SH-SY5Y (cell line): Measurements from ENCODE around the gene ANKRD39.

ENCODE experiments used
- GATA2 ChIP-seq: IDR thresholded peaks from 2 replicates; pipeline ENCODE4 v1.6.1; 2011; ENCODE audit warnings: mild to moderate bottlenecking, low read depth, low read length
- GATA3 ChIP-seq: IDR thresholded peaks from 2 replicates; pipeline ENCODE4 v1.6.1; 2011; ENCODE audit warnings: low read depth, mild to moderate bottlenecking, low read length, moderate library complexity

ANKRD39 gene, protein sequence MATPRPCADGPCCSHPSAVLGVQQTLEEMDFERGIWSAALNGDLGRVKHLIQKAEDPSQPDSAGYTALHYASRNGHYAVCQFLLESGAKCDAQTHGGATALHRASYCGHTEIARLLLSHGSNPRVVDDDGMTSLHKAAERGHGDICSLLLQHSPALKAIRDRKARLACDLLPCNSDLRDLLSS

DNA sequence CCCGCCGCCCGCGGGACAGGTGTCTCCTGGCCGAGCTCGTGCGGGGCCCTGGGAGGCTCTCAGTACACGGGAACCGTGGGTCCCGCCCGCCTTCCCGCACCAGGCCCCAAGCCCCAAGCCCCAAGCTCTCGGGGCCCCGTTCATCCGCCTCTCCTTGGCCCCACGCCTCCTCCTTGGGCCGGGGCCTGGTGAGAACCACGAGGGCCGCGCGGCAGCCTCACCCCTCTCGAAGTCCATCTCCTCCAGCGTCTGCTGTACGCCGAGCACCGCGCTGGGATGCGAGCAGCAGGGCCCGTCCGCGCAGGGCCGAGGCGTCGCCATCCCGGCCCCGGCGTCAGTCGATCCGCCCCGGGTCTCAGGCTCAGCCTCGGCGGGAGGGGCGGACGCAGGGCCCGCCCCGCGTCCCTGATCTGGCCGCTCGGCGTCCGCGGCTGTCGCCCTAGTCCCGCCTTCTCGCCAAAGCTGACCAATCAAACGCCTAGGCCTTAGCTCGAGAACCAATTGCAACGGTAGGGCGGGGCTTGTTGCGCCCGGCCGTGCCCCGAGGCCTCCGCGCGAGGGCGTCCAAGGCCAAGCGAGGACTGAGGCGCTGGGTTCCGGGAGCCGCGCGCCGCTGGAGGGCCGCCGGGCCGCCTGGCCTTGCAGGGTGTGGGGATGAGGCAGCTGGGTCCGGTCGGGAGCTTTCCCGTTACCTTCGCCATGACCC is at the start of gene ANKRD39:
Gene ANKRD39, minus strand, starts transcription at position 350 of the 706 bp plus-strand sequence. Its CDS starts 29 bp downstream, at position 321.
- TF ChIP-seq GATA2 (no peak), GATA3 (no peak)

DNA sequence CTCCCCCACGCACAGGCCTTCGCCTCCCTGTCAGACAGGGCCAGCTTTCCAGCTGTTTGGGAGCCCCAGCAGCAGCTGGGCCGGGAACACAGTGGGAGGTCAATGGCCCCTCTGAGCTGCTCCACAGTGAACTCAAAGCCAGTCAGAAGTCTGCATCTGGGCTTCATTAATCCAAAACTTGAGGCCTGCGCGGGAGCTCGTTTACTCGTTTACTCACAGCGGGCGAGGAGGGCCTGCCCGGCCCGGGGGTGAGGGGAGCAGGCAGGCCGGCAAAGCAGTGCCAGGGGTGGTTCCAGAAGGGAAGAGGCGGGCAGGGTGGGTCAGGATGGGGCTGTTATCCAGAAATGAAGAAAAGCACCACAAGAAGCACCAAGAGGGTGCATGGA is 48.9 kb upstream of the ANKRD39 start:
- TF ChIP-seq GATA3, result no peak
- no peak for TF ChIP-seq GATA2

DNA sequence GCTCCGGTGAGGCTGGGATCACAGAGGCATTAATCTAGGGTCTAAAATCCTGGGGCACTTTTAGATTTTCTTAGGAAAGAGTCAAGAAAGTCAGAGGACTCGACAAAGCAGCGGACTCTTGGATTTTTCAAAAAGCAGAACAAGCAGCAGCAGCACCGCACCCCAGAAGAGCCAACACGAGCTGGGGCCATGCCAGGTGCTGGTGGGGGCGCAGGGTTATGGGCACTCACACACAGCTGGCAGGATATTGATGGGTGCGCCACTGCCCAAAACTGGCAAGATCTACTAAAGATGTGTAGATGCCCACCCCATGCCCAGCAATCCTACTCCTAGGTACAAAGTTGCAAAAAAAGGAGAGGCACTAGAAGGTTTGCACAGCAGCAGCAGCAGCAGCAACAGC is 46.0 kb upstream of the ANKRD39 start:
- no peak for TF ChIP-seq GATA3
- no peak for TF ChIP-seq GATA2

DNA sequence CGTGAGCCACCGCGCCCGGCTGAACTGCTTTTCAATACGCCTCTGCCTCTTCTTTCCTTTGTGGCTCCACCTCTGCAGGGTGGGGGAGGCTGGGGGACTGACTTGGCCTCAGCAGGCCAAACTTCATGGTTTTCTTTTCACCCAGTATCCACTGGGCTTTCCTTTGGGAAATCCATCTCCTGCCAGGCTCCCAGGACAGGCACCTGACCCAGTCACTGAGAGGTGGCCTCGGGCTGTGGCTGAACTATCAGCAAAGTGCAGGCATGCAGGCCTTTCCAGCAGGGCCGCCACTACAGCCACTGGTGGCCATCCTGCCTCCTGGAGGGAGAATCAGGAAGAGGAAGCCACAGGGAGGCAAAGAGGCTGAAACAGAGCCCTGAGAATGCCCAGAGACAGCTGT is 45.5 kb upstream of the ANKRD39 start:
- TF ChIP-seq GATA3, result no peak
- no peak for TF ChIP-seq GATA2

DNA sequence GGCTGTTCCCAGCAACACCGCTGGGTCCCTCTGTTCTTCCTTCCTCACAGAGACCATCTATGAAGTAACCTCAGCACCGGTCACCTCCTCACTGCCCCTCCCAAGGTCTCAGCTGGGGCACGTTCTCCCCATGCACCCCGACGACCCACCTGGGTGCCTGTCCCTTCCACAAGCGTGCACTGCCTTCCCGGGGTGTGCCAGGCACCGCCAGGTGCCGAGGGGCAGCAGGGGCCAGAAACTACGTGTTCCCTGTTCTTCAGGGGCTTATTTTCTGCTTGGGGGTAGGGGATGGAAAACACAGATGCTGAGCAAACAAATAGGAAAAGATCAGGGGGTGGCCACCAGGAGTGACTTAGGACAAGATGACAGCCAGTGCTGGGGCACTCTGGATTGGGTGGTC is 42.4 kb upstream of the ANKRD39 start:
- TF ChIP-seq GATA3 (no peak), GATA2 (no peak)

DNA sequence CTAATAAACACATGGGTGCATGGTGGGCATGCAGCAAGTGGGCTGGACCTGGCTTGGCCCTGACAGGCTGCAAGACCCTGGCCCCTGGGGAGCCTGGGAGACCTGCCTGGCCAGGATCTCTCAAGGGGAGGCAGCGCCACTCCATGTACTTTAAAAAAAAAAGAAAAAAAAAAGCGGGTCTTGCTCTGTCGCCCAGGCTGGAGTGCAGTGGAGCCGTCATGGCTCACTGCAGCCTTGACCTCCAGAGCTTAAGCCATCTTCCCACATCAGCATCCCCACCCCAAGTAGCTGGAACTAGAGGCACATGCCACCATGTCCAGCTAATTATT is 41.6 kb upstream of the ANKRD39 start:
- TF ChIP-seq GATA2 (no peak), GATA3 (no peak)

DNA sequence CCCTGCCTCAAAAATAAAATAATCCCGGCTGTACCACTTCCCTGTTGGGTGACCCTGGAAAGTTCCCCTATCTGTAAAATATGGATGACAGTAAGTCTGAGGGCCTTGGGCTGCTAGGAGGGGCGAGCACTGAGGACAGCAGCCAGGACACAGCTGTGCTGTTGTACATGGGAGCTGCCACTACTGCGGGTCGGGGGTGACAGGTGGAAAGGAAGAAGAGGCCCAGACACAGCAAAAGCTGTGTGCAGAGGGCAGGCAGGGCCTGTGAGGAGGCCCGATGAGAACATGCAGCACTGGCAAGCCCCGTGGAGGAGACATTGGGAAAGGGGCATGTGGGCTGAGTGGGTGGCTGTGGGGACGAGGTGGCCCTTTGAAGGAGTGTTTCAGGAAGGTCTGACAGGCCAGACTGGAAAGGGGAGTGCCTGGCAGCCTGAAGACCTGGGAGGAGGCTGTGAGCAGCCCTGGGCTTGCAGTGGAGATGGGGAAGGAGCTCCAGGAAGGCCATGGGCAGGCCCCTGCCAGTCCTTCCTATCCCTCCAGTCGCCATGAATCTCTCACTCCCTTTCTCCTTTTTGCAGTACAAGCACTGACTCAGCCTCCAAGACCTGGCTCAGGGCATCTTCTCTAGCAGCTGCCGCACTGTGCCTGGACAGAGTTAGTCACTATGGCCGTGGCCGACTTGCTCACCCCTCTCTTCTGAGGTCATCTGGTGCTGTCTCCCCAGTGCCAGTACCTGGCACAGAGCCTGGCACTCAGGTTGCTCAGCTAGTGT is 41.0 kb upstream of the ANKRD39 start:
- TF ChIP-seq GATA2 (no peak), GATA3 (no peak)

DNA sequence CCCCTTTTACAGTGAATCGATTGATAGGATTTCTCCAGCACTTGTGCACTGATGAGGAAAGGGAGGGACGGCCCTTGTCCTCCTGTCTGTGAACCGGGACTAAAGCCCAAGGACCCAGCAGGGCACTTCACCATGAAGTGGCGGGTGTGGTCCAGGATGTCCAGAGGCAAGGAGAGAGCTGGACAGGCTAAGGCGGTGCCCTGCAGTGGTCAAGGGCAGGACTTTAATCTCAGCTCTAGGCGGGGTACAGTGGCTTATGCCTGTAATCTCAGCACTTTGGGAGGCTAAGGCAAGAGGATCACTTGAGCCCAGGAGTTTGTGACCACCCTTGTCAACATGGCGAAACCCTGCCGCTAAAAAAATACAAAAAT is 40.3 kb upstream of the ANKRD39 start:
- TF ChIP-seq GATA3 (no peak), GATA2 (no peak)

DNA sequence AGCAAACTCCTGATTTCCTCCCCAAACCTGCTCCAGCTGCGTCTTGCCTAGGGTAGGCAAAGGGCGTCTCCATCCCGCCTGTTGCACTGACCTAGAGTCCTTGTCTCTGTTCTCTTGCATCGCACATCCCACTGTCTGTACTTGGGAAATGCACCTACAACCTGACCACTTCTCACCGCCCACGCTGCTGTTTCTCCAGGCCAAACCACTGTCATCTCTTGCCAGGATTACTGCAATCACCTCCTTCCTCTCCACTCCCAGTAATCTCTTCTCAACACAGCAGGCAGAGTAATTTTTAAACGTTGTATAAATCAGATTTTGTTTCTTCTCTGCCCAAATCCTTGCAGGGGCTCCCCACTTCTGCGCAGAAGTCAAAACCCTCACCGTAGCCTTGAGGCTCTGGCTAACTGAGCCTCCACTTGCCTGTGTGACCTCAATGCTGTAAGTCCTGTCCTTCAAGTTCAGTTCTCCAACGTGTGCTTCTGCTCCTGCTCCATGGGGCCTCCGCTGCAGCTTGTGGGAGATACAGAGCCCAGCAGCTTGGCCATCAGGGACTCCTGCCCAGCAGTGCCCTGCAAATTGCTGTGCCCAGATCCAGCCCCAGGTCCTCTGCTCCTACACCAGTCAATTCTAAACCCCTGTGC is 39.8 kb upstream of the ANKRD39 start:
- TF ChIP-seq GATA3 (no peak), GATA2 (no peak)

DNA sequence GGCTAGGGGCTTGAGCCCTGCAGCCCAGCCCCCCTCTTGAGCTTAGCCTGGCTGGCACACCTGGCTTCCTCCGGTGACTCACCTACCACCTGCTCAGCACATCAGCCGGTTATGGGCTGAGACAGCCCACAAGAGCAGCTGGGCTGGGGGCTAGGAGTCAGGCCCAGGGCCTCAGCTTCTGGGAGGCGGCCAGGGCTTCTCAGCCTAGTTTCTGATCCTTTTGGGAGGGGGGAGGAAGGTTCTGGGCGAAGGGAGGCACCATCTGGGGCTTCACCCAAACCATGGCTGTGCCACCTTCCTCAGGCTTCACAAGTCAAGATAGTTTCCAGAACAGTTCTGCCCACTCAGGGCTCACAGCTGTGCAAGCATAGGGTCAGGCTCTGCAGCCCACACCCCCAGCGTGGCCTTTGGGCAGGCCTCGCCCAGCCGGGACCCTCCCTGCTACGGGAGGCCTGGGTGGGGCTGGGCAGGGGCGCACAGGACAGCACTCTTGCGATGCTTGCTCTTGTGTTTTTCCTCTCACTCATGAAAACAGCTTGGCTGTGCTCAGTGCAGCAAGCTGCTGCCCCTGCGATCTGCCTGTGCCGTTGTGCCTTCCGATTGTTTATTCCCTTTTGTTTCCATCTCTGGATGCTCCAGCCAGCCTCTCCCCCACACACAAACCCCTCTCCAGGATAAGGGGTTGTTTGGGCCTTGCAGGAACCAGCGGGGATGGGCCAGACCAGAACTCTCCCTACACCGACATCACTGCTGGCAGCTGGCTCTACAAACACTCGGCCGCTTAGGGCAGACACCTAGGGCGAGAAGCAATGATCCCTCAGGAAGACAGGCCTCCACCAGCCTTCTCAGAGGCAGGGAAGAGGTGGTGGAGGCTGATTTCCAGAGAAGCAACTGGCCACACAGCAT is 38.2 kb upstream of the ANKRD39 start:
- TF ChIP-seq GATA3, result no peak
- no peak for TF ChIP-seq GATA2

DNA sequence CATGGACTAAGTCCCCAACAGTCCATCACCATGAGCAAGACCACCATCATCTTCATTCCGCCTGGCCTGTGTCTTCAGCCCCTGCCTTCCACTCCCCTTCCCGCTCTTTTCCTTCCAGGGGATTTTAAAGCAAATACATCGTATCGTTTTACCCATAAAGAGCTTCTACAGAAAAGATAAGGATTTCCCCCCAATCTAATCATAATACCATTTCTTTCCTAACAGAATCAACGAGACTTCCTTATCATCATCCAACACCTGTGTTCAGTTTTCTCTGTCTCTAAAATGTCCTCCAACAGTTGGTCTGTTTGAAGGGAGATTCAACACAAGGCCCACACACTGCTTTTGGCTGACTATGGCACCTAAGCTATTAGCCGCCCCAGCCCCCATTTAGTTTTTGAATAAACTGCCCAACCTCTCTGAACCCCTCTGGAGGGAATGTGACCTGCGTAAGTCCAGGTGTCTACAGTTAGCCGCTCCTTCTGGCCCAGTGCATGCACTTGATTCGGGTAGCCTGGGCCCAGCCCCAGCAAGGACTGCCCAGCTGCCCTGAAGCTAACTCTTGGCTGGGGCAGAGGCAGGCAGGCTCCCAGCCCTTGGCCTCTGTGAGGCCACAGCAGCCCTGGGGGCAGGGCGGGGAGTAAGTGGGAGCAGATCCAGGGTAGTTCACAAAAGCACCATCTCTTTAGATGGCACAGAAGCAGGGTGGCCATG is 37.4 kb upstream of the ANKRD39 start:
- TF ChIP-seq GATA3 (no peak), GATA2 (no peak)

DNA sequence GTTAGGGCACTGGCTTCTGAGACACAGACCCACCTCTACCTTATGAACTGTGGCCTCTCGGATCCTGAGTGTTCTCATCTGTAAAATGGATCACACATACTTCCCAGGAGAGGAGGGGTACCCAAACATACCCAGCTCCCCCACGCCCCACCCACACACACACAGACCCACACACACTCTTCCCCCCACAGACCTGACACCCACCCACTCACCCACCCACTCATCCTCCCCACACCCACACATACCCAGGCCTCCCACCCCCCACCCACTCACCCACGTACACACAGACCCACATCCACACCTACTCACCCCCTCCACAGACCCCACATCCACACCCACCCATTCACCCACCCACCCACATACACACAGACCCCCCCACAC is 36.3 kb upstream of the ANKRD39 start:
- TF ChIP-seq GATA2 (no peak), GATA3 (no peak)

DNA sequence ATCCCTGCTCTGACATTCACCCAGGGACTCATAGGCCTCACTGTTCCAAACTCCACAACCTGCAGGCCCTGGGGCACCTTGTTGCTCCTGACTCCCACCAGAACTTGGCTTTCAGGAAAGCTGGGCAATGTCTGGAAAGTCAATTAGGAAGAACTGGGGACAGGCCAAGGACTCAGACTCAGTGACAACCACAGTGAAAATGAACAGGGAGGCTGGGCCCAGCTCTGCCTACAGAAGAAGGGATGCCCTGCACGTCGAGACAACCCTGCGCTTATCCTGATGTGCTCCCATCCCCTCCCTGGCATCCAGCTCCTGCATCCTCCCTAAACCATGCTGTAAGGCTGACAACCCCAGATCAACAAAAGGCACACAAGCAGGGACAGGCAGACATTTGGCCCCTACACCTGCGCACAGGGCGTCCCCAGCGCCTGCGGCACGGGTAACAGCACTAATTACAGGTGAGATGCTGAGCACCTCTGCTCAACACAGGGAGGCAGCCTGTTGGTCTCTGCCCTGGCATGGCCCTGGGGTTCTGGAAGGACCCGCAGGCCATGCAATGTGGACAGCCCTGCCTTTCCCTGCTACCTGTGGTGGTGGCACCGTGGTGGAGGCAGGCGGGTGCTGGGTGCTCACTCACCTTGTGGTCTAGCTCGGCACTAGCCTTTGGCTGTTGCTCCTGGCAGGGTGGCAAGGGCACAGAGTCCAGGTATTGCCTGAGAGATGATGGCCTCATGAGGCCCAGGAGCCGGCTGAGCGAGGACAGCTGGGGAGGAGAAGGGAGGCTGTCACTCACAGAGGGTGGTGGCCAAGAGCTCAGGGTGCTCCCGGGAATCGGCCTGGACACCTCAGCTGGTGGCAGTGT is 35.7 kb upstream of the ANKRD39 start:
- no peak for TF ChIP-seq GATA2
- no peak for TF ChIP-seq GATA3
